Measurements from ENCODE around the gene SORL1. TPM values are rescaled to one million over a fixed set of nuclear protein-coding genes. Genes with fewer than 3 reads are reported as not detected.

Gene SORL1
- total and polyA plus RNA-seq, 2 donors from 2014 or later, result 15.2 to 74.2 TPM

DNA sequence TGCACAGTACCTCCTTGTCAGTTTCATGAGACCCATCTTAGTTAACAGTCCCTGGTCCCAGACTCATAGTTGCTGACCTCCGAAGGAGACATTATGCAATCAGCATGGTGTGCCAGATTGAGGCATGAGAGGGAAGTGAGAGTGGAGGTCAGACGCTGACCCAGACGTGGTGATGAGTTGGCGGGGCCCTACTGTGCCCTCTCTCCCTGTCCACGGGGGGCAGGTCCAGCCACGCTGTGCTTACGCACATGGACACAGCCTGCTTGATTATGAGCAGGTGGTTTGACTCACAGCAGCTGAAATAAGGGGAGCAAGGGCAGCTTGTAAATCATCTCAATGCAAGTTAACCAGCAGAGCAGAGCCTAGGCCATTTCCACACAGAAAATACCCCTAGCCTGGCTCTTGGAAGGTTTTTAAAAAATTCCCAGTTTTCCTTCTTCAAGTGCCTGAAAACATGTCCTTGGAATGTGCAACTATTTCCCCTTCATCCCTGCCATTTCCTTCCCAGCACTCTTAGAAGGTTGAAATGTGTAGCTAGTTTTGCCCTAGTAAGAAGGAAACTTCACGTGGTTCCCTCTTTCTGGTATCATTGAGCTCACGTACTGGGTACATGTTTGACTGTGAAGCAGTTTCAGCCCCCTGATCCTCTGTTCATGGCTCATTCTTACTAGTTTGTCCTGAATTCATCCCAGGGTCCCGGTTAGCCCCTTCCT lies 123.3 kb downstream of the SORL1 start:
- FAIRE-seq, result no peak
- H3K27ac ChIP-seq (ENCODE audit: low read depth in 2 of 2, low read length in 2 of 2), result peak overlapping the region; percentile 29 to 63
- TF ChIP-seq, protein P1, sequence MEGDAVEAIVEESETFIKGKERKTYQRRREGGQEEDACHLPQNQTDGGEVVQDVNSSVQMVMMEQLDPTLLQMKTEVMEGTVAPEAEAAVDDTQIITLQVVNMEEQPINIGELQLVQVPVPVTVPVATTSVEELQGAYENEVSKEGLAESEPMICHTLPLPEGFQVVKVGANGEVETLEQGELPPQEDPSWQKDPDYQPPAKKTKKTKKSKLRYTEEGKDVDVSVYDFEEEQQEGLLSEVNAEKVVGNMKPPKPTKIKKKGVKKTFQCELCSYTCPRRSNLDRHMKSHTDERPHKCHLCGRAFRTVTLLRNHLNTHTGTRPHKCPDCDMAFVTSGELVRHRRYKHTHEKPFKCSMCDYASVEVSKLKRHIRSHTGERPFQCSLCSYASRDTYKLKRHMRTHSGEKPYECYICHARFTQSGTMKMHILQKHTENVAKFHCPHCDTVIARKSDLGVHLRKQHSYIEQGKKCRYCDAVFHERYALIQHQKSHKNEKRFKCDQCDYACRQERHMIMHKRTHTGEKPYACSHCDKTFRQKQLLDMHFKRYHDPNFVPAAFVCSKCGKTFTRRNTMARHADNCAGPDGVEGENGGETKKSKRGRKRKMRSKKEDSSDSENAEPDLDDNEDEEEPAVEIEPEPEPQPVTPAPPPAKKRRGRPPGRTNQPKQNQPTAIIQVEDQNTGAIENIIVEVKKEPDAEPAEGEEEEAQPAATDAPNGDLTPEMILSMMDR (IDR thresholded peaks at IDR 0.05; ENCODE audit: borderline replicate concordance, extremely low read depth, insufficient read depth), result no peak
- no peaks in the 10 kb centered on the region for H3K9me3 ChIP-seq (ENCODE audit: control insufficient read depth in 2 of 3, insufficient read depth in 1 of 3, low read length in 3 of 3)
- peaks cover 5 to 10% (median 8%) of the 10 kb centered on the region in 3 donors for H3K4me1 ChIP-seq (ENCODE audit: control insufficient read depth in 2 of 3, insufficient read depth in 2 of 3, low read depth in 1 of 3, low read length in 3 of 3)
- no peak overlapping the region for H3K4me3 ChIP-seq (ENCODE audit: low read length in 3 of 3)
- H3K9ac ChIP-seq (ENCODE audit: low read length in 3 of 3), result no peak overlapping the region
- H3K27me3 ChIP-seq (ENCODE audit: control insufficient read depth, insufficient read depth, low read length), result no peaks in the 10 kb centered on the region
- peak in 4 of 5 donors; percentile 37 to 91 (median 67) for DNase-seq
- no peaks in the 10 kb centered on the region for H3K36me3 ChIP-seq (ENCODE audit: control insufficient read depth in 2 of 3, insufficient read depth in 3 of 3, low read length in 3 of 3)
- intact Hi-C loops (cut with DNase I), result no loop called here

DNA sequence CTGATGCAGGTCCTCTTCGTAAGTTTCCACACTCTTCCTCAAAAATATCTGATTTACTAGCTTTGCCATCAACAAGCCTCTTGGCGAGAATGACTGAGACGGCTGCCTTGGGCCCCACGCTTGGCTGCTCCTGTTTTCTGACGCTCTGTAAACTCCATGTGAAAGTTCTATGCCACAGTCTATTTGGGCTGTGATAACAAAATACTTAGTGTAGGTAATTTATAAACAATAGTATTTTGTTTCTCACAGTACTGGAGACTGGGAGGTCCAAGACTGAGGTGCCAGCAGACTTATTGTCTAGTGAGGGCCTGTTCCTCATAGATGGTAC lies 123.8 kb downstream of the SORL1 start:
- Histone ChIP-seq H3K4me1 (ENCODE audit: control insufficient read depth in 2 of 3, insufficient read depth in 2 of 3, low read depth in 1 of 3, low read length in 3 of 3) (peaks cover 5 to 10% (median 8%) of the 10 kb centered on the region in 3 donors), H3K36me3 (ENCODE audit: control insufficient read depth in 2 of 3, insufficient read depth in 3 of 3, low read length in 3 of 3) (no peaks in the 10 kb centered on the region), H3K27me3 (ENCODE audit: control insufficient read depth, insufficient read depth, low read length) (no peaks in the 10 kb centered on the region), H3K27ac (ENCODE audit: low read depth in 2 of 2, low read length in 2 of 2) (peak overlapping the region; percentile 29 to 63), H3K9ac (ENCODE audit: low read length in 3 of 3) (no peak overlapping the region), H3K4me3 (ENCODE audit: low read length in 3 of 3) (no peak overlapping the region), H3K9me3 (ENCODE audit: control insufficient read depth in 2 of 3, insufficient read depth in 1 of 3, low read length in 3 of 3) (no peaks in the 10 kb centered on the region)
- intact Hi-C loops (cut with DNase I), result no loop called here
- TF ChIP-seq, protein P1 (IDR thresholded peaks at IDR 0.05; ENCODE audit: borderline replicate concordance, extremely low read depth, insufficient read depth), result no peak
- DNase-seq, result no peak
- FAIRE-seq, result no peak

DNA sequence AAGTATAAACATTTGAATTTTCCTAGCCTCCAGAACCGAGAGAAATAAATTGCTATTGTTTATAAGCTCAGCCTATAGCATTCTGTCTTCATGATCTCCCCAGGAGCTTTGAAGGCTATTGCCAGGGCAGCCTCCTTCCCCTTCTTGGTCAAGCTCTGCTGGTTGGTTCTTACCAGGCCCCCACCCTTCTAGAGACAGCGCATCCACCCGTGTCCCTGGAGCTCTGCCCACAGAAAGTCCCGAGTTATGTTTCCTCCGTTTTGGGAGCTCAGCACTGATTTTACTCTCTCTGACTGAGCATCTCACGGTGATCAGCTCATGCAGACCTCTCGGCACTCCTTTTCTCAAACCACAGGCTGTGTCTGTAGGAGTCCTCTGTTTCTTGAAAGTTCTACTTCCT lies 124.4 kb downstream of the SORL1 start:
- TF ChIP-seq, protein P1 (IDR thresholded peaks at IDR 0.05; ENCODE audit: borderline replicate concordance, extremely low read depth, insufficient read depth), result no peak
- intact Hi-C loops (cut with DNase I), result no loop called here
- Histone ChIP-seq H3K27ac (ENCODE audit: low read depth in 2 of 2, low read length in 2 of 2) (no peak overlapping the region), H3K9ac (ENCODE audit: low read length in 3 of 3) (no peak overlapping the region), H3K36me3 (ENCODE audit: control insufficient read depth in 2 of 3, insufficient read depth in 3 of 3, low read length in 3 of 3) (no peaks in the 10 kb centered on the region), H3K9me3 (ENCODE audit: control insufficient read depth in 2 of 3, insufficient read depth in 1 of 3, low read length in 3 of 3) (no peaks in the 10 kb centered on the region), H3K27me3 (ENCODE audit: control insufficient read depth, insufficient read depth, low read length) (no peaks in the 10 kb centered on the region), H3K4me3 (ENCODE audit: low read length in 3 of 3) (no peak overlapping the region), H3K4me1 (ENCODE audit: control insufficient read depth in 2 of 3, insufficient read depth in 2 of 3, low read depth in 1 of 3, low read length in 3 of 3) (peaks cover 5 to 10% (median 8%) of the 10 kb centered on the region in 3 donors)
- DNase-seq, result no peak
- no peak for FAIRE-seq
